ENCODE data around the gene AVL9. TPM values are rescaled to one million over a fixed set of nuclear protein-coding genes. Genes with fewer than 3 reads are reported as not detected.

The AVL9 gene
- total and polyA plus RNA-seq, 2 of the 13 experiments (the other 11 are each of a cell fraction or from before 2014, with no cell fraction given), result 29.9 to 48.0 TPM

DNA sequence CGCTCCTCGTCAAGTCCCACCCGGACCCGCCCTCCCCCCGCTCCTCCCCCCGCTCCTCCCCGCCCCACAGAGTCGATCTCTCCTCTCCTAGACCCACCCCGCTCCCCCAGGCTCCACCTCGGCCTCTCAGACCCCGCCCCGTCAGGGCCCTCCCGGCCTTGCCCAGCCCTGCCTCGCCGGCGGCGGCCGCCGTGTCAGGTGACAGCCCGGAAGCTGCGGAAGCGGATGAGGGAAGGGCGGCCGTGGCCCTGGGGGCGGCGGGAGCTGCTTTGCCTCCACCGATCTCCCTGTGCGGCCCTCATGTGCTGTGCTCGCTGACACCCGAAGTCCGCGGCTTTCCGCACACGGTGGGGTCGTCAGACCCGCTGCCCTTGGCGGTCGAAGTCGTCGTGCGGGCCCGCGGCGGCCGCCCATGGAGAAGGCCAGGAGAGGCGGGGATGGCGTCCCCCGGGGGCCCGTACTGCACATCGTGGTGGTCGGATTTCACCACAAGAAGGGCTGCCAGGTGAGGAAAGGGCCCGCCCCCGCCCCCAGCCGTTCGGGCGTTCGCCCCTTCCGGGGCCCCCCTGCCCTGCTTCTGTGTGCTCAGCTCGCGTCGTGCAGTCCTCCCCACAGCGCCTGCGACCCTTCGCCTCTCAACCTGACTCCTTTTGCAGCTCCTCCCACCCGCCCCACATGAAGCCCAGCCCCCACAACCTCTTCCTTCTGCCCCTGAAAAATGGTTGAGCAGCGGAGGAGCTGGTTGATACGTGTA lies at the start of gene AVL9 (continued):
- TF ChIP-seq TARDBP (CRISPR knock-in tag; IDR thresholded peaks at IDR 0.05) (peak; percentile 85), MIER3 (CRISPR knock-in tag; IDR thresholded peaks at IDR 0.05; ENCODE audit: borderline replicate concordance) (peak; percentile 18; the same call in 1 of the 2 replicates), ZNF20 (CRISPR knock-in tag; IDR thresholded peaks at IDR 0.05) (no peak), TBX2 (CRISPR knock-in tag; IDR thresholded peaks at IDR 0.05; ENCODE audit: borderline replicate concordance) (peak; percentile 78), GABPB1 (CRISPR knock-in tag; IDR thresholded peaks at IDR 0.05) (peak; percentile 94), EED (CRISPR knock-in tag; IDR thresholded peaks at IDR 0.05) (peak; percentile 69), ZNF234 (CRISPR knock-in tag; conservative IDR thresholded peaks at IDR 0.05) (peak; percentile 68; the same call in 1 of the 2 replicates), CBX1 (IDR thresholded peaks at IDR 0.05; ENCODE audit: low read depth) (peak; percentile 29), CEBPG (CRISPR knock-in tag; IDR thresholded peaks at IDR 0.05) (0 out of 2 replicates have a peak, but pooled peaks have one; percentile 19), ZNF607 (CRISPR knock-in tag; IDR thresholded peaks at IDR 0.05; ENCODE audit: borderline replicate concordance) (peak; percentile 85), THYN1 (CRISPR knock-in tag; IDR thresholded peaks at IDR 0.05; ENCODE audit: borderline replicate concordance, low read depth) (no peak), SNRNP70 (IDR thresholded peaks at IDR 0.05; ENCODE audit: low read depth, low read length) (no peak), ZNF430 (CRISPR knock-in tag; IDR thresholded peaks at IDR 0.05) (peak; percentile 75; the same call in 1 of the 2 replicates)
- TF ChIP-seq, protein P1, sequence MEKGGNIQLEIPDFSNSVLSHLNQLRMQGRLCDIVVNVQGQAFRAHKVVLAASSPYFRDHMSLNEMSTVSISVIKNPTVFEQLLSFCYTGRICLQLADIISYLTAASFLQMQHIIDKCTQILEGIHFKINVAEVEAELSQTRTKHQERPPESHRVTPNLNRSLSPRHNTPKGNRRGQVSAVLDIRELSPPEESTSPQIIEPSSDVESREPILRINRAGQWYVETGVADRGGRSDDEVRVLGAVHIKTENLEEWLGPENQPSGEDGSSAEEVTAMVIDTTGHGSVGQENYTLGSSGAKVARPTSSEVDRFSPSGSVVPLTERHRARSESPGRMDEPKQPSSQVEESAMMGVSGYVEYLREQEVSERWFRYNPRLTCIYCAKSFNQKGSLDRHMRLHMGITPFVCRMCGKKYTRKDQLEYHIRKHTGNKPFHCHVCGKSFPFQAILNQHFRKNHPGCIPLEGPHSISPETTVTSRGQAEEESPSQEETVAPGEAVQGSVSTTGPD (CRISPR knock-in tag; IDR thresholded peaks at IDR 0.05), result no peak
- TF ChIP-seq, protein P2, sequence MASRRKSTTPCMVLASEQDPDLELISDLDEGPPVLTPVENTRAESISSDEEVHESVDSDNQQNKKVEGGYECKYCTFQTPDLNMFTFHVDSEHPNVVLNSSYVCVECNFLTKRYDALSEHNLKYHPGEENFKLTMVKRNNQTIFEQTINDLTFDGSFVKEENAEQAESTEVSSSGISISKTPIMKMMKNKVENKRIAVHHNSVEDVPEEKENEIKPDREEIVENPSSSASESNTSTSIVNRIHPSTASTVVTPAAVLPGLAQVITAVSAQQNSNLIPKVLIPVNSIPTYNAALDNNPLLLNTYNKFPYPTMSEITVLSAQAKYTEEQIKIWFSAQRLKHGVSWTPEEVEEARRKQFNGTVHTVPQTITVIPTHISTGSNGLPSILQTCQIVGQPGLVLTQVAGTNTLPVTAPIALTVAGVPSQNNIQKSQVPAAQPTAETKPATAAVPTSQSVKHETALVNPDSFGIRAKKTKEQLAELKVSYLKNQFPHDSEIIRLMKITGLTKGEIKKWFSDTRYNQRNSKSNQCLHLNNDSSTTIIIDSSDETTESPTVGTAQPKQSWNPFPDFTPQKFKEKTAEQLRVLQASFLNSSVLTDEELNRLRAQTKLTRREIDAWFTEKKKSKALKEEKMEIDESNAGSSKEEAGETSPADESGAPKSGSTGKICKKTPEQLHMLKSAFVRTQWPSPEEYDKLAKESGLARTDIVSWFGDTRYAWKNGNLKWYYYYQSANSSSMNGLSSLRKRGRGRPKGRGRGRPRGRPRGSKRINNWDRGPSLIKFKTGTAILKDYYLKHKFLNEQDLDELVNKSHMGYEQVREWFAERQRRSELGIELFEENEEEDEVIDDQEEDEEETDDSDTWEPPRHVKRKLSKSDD (CRISPR knock-in tag; IDR thresholded peaks at IDR 0.05; ENCODE audit: low read depth), result no peak
- TF ChIP-seq, protein P3, sequence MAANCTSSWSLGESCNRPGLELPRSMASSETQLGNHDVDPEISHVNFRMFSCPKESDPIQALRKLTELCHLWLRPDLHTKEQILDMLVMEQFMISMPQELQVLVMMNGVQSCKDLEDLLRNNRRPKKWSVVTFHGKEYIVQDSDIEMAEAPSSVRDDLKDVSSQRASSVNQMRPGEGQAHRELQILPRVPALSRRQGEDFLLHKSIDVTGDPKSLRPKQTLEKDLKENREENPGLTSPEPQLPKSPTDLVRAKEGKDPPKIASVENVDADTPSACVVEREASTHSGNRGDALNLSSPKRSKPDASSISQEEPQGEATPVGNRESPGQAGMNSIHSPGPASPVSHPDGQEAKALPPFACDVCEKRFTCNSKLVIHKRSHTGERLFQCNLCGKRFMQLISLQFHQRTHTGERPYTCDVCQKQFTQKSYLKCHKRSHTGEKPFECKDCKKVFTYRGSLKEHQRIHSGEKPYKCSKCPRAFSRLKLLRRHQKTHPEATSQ (CRISPR knock-in tag; IDR thresholded peaks at IDR 0.05; ENCODE audit: borderline replicate concordance), result peak; percentile 84; the same call in 1 of the 2 replicates
- TF ChIP-seq, protein P4, sequence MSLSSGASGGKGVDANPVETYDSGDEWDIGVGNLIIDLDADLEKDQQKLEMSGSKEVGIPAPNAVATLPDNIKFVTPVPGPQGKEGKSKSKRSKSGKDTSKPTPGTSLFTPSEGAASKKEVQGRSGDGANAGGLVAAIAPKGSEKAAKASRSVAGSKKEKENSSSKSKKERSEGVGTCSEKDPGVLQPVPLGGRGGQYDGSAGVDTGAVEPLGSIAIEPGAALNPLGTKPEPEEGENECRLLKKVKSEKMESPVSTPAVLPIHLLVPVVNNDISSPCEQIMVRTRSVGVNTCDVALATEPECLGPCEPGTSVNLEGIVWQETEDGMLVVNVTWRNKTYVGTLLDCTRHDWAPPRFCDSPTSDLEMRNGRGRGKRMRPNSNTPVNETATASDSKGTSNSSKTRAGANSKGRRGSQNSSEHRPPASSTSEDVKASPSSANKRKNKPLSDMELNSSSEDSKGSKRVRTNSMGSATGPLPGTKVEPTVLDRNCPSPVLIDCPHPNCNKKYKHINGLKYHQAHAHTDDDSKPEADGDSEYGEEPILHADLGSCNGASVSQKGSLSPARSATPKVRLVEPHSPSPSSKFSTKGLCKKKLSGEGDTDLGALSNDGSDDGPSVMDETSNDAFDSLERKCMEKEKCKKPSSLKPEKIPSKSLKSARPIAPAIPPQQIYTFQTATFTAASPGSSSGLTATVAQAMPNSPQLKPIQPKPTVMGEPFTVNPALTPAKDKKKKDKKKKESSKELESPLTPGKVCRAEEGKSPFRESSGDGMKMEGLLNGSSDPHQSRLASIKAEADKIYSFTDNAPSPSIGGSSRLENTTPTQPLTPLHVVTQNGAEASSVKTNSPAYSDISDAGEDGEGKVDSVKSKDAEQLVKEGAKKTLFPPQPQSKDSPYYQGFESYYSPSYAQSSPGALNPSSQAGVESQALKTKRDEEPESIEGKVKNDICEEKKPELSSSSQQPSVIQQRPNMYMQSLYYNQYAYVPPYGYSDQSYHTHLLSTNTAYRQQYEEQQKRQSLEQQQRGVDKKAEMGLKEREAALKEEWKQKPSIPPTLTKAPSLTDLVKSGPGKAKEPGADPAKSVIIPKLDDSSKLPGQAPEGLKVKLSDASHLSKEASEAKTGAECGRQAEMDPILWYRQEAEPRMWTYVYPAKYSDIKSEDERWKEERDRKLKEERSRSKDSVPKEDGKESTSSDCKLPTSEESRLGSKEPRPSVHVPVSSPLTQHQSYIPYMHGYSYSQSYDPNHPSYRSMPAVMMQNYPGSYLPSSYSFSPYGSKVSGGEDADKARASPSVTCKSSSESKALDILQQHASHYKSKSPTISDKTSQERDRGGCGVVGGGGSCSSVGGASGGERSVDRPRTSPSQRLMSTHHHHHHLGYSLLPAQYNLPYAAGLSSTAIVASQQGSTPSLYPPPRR (CRISPR knock-in tag; IDR thresholded peaks at IDR 0.05; ENCODE audit: borderline replicate concordance), result peak; percentile 56; the same call in 1 of the 2 replicates

All from HepG2 (cell line).